ENCODE measurements around the gene LLGL2. TPM values are rescaled to one million over a fixed set of nuclear protein-coding genes. Genes with fewer than 3 reads are reported as not detected.
A peak's percentile ranks its signal among the peaks of the same experiment; 100 is the strongest.

Gene LLGL2
- total RNA-seq, 1 donor from 2014 or later: 50.6 TPM

DNA sequence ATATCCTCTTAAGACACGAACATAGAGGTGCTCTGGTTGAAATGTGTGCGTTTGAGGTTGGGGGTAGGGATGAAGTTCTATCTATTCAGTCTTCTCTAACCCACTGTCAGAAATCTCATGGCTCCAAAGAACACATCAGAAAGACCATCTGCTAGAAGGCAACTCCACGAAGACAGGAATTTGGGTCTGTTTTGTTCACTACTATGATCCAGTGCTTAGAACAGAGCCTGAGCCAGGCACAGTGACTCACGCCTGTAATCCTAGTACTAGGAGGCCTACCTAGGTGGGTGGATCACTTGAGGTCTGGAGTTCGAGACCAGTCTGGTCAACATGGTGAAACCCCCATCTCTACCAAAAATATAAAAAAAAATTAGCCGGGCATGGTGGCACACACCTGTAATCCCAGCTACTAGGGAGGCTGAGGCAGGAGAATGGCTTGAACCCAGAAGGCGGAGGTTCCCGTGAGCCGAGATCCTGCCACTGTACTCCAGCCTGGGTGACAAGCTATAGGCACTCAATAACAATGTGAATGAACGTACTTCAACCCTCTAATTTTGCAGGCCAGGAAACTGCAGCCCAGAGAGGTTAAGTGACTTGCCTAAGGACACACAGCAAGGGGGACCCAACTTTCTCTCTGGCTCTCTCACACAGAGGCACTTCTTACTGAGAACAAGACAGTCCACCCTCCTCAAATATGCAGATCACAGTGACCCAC, 12.4 kb upstream of the LLGL2 start:
- H3K4me3 ChIP-seq (ENCODE audit: low read depth, low read length): no peak overlapping the region
- TF ChIP-seq, protein P1, sequence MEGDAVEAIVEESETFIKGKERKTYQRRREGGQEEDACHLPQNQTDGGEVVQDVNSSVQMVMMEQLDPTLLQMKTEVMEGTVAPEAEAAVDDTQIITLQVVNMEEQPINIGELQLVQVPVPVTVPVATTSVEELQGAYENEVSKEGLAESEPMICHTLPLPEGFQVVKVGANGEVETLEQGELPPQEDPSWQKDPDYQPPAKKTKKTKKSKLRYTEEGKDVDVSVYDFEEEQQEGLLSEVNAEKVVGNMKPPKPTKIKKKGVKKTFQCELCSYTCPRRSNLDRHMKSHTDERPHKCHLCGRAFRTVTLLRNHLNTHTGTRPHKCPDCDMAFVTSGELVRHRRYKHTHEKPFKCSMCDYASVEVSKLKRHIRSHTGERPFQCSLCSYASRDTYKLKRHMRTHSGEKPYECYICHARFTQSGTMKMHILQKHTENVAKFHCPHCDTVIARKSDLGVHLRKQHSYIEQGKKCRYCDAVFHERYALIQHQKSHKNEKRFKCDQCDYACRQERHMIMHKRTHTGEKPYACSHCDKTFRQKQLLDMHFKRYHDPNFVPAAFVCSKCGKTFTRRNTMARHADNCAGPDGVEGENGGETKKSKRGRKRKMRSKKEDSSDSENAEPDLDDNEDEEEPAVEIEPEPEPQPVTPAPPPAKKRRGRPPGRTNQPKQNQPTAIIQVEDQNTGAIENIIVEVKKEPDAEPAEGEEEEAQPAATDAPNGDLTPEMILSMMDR (IDR thresholded peaks at IDR 0.05; ENCODE audit: insufficient read depth, low read length, poor library complexity, severe bottlenecking): no peak
- DNase-seq (ENCODE audit: low read depth): no peak
- no peaks in the 10 kb centered on the region for H3K27me3 ChIP-seq (ENCODE audit: control insufficient read depth, insufficient read depth, low read length)
- peaks cover 2% of the 10 kb centered on the region for H3K36me3 ChIP-seq (ENCODE audit: control insufficient read depth, insufficient read depth, low read length)

- peaks cover 3% of the 10 kb centered on the region for H3K36me3 ChIP-seq (ENCODE audit: control insufficient read depth, insufficient read depth, low read length)
- H3K4me3 ChIP-seq (ENCODE audit: low read depth, low read length): no peak overlapping the region
- TF ChIP-seq, protein P1 (IDR thresholded peaks at IDR 0.05; ENCODE audit: insufficient read depth, low read length, poor library complexity, severe bottlenecking): no peak
- H3K27me3 ChIP-seq (ENCODE audit: control insufficient read depth, insufficient read depth, low read length): no peaks in the 10 kb centered on the region
- no peak for DNase-seq (ENCODE audit: low read depth)
Observed at GRCh38 chr17:75513641-75514000, 11.9 kb upstream of the LLGL2 start.

DNA sequence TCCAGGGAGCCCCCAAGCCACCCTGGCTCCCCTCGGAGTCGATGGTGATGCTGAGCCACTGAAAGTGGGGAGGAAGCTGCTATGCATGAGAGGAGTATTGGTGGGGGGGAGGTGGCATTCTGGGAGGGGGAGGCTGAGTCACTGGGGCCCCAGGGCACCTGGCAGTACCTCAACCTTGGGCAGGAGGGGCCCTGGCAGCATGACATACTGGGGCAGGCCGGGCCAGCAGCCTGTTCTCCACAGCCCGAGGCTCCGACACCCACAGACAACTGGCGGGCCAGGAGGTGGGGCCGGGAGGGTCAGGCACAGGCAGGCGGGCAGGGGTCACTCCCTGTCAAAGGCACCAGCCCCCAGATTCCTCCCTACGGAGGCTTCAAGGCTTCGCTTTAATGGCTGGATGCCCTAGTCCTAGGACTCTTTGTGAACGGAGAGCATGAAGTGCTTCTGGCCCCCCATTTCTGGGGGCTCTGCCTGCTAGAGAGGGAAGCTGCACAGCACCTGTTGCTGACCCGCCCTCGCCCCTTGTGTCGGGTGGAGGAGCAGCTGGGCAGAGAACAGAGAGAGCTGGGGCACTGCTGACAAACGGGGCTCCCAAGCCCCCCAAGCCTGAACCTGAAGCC, 11.1 kb upstream of the LLGL2 start:
- TF ChIP-seq, protein P1 (IDR thresholded peaks at IDR 0.05; ENCODE audit: insufficient read depth, low read length, poor library complexity, severe bottlenecking): no peak
- Histone ChIP-seq H3K27me3 (ENCODE audit: control insufficient read depth, insufficient read depth, low read length) (no peaks in the 10 kb centered on the region), H3K4me3 (ENCODE audit: low read depth, low read length) (peak overlapping the region; percentile 89), H3K36me3 (ENCODE audit: control insufficient read depth, insufficient read depth, low read length) (peaks cover 3% of the 10 kb centered on the region)
- DNase-seq (ENCODE audit: low read depth): peak; percentile 26

GRCh38 chr17:75514919-75515495, 10.5 kb upstream of the LLGL2 start:
- TF ChIP-seq, protein P1 (IDR thresholded peaks at IDR 0.05; ENCODE audit: insufficient read depth, low read length, poor library complexity, severe bottlenecking): no peak
- Histone ChIP-seq H3K27me3 (ENCODE audit: control insufficient read depth, insufficient read depth, low read length) (no peaks in the 10 kb centered on the region), H3K4me3 (ENCODE audit: low read depth, low read length) (peak overlapping the region; percentile 89), H3K36me3 (ENCODE audit: control insufficient read depth, insufficient read depth, low read length) (peaks cover 3% of the 10 kb centered on the region)
- no peak for DNase-seq (ENCODE audit: low read depth)

DNA sequence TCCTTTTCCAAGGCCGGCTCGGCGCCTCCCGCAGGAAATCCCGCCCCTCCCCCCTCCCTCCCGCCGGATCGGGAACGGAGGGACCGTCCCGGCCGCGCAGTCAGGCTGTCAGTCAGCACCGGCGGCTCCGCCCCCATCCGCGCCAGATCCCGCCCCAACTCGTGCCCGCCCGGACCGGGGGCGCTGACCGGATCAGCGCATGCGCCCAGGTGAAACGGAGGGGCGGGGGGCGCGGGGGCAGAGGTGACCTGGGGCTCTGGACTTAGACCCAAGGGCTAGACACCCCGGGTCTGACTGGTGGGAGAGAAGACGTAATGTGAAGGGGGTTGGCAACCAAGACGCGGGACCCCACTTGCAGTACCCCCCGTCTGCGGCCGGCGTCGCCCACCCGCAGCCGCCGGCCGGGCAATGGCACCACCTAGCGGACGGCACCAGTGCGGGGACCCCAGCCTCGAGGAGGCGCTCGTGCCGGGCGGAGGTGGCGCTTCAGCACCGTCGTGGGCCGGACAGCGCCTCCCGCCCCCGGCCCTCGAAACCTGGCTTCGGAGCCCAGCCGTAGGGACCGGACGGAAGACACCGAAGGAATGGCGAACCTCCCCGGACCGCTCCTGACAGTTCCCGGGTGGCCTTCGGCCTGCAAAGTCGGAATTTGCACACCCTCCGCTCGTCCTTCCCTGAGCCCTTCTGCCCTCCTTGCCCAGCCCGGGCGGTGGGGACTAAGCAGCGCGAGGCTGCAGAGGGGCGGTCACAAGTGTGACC, 9.8 kb upstream of the LLGL2 start, which contains the start of gene CASKIN2:
CASKIN2 (minus strand) TSS at position 42 of the 759 bp plus-strand sequence. CDS start 1,733 bp downstream, outside the sequence.
- peak; percentile 48 for DNase-seq (ENCODE audit: low read depth)
- peak within 1 kb of the TSS; percentile 89 for H3K4me3 ChIP-seq (ENCODE audit: low read depth, low read length)
- H3K27me3 ChIP-seq (ENCODE audit: control insufficient read depth, insufficient read depth, low read length): no peaks in the 10 kb centered on the region
- H3K36me3 ChIP-seq (ENCODE audit: control insufficient read depth, insufficient read depth, low read length): peaks cover 3% of the 10 kb centered on the region
- TF ChIP-seq, protein P1 (IDR thresholded peaks at IDR 0.05; ENCODE audit: insufficient read depth, low read length, poor library complexity, severe bottlenecking): peak; percentile 93
